Activated naive CD8-positive, alpha-beta T cell treated with anti-CD3 and anti-CD28 coated beads, Interleukin-2, amount 50 U/mL, for 24 hours (primary cell): ENCODE results near the gene PSAP.
"Not testable (repeated sequence)": the region's sequence is repeated elsewhere in the genome, so short reads cannot be mapped to it uniquely, and the experiment has no call there.

ENCODE experiments used
- ATAC-seq: fragments of 150-1000 bp; cut with Tn5 transposase; one replicate; pipeline ENCODE4 v1.10.0; 2021
- DNase-seq: peaks from one replicate; pipeline ENCODE4 v3.0.0; 2021
- H3K27ac Mint-ChIP-seq: one replicate; pipeline ENCODE4 v1.8.0; 2021; ENCODE audit warnings: mild to moderate bottlenecking, mixed read lengths
- H3K27me3 Mint-ChIP-seq: one replicate; pipeline ENCODE4 v1.8.0; 2021; ENCODE audit warnings: mixed read lengths
- H3K36me3 Mint-ChIP-seq: one replicate; pipeline ENCODE4 v1.8.0; 2021; ENCODE audit warnings: low read depth, mixed read lengths
- H3K4me1 Mint-ChIP-seq: one replicate; pipeline ENCODE4 v1.8.0; 2021; ENCODE audit warnings: mixed read lengths
- H3K4me3 Mint-ChIP-seq: one replicate; pipeline ENCODE4 v1.8.0; 2021; ENCODE audit warnings: mild to moderate bottlenecking, moderate library complexity, mixed read lengths
- H3K9me3 Mint-ChIP-seq: one replicate; pipeline ENCODE4 v1.8.0; 2021; ENCODE audit warnings: mixed read lengths

The PSAP gene

DNA sequence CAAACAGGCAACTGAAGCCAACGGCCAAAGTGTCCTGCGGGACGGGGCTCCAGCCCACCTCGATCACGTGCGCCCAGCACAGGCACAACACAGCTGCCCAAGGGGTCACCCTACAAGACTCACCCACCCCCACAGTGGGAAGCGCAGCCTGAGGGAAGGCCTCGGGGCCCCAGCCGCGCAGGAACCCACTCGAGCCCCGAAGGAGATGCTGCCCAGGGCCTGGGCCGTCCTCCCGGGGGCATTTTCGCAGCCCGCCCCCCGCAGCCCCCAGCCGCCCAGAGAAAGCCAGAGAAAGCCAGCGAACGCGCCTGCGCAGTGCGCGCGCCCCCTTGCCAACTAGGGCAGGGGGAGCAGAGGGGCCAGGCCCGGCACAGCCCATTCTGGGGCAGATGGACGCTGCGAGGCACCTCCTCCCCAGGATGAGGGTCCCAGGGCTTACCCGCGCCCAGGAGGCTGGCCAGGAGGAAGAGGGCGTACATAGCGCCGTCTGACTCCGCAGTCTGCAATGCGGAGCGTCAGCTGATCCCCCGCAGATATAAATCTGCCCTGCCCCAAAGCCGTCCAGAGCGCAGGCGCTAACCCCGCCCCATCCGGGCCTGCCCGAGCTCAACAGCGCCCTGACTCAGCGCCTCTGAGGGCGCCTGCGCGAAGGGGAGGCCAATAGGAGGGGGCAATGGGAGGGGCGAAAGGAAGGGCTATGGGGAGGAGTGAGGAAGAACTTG lies at the start of gene PSAP:
Gene PSAP, minus strand, starts transcription at position 509 of the 722 bp plus-strand sequence. Its CDS starts 30 bp downstream, at position 479.
- H3K4me1 Mint-ChIP-seq, result peaks cover 45% of the 10 kb centered on the region
- peak within 1 kb of the TSS; percentile 85 for H3K27ac Mint-ChIP-seq
- H3K36me3 Mint-ChIP-seq, result no peaks in the 10 kb centered on the region
- H3K4me3 Mint-ChIP-seq, result peak within 1 kb of the TSS; percentile 89
- H3K9me3 Mint-ChIP-seq, result no peaks in the 10 kb centered on the region
- ATAC-seq (peak; percentile 98), DNase-seq (peak; percentile 100)
- H3K27me3 Mint-ChIP-seq, result no peaks in the 10 kb centered on the region

DNA sequence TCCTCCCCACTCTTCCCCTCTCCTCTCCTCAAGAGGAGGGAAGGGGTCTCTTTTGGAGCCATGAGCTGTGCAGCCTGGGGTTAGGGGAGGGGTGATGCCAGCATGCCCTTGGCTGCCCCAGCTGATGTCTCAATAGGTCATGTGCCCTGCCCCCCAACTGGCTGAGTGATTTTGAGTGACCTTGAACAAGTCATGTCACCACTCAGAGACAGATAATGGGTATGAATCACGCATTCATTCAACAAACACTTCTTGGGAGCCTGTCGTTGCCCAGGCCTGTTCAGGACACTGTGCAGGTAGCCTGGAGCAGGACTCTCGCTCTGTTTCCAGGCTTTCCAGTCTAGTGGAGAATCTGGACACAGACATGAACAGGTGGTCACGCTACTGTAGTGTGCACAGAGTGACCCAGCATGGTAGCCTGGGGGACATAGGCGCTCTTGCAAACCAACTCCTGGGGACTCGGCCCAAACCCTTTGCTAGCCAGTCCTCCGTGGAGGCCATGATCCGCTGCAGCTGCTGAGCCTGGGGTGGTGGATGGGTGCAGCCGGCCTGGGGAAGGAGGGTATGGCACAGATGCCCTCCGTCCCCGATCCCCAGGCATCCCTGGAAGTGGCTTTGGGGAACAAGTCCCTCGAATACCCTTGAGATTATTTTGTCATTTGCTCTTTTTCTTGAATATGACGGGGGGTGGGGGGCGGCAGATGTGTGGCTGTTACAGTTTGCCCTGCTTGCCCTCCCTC lies 49.6 kb upstream of the PSAP start:
- Mint-ChIP-seq H3K4me3 (no peak overlapping the region), H3K27me3 (no peaks in the 10 kb centered on the region), H3K36me3 (no peaks in the 10 kb centered on the region), H3K9me3 (no peaks in the 10 kb centered on the region), H3K27ac (no peak overlapping the region), H3K4me1 (no peaks in the 10 kb centered on the region)
- no peak for ATAC-seq
- no peak for DNase-seq

DNA sequence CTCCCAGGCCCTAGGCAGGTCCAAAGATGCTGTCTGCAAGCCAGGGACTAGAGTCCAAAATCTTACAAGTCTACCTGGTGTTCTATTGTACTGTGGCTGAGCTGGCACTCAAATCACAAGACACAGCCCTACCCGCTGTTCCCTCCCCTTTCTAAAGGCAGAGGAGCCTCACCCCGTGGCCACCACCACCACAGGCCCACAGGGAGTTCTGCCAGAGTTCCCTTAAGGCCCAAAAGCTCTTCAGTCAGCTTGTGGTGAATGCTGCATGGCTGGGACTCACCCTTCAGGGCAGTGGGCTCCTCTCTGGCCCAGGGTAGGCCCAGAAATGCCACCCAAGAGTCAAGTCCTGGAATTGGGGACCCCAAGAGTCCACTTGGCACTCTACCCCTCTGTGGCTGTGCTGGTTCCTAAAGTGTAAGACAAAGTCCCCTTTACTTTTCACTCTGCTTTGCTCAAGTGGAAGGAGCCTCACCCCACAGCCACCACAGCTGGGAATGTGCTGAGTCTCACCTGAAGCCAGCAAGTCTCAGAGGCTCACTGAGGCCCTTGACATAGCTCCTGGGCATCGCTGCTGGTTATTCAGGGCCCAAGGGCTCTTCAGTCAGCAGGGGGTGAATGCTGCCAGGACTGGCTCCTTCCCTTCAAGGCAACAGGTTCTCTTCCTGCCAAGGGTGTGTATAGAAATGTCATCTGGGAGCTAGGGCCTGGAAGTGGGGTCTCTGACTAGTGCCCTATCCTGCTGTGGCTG lies 48.8 kb upstream of the PSAP start:
- H3K36me3 Mint-ChIP-seq, result no peaks in the 10 kb centered on the region
- H3K27me3 Mint-ChIP-seq, result no peaks in the 10 kb centered on the region
- no peaks in the 10 kb centered on the region for H3K4me1 Mint-ChIP-seq
- ATAC-seq, result no peak
- no peaks in the 10 kb centered on the region for H3K9me3 Mint-ChIP-seq
- H3K4me3 Mint-ChIP-seq, result no peak overlapping the region
- DNase-seq, result no peak
- no peak overlapping the region for H3K27ac Mint-ChIP-seq

DNA sequence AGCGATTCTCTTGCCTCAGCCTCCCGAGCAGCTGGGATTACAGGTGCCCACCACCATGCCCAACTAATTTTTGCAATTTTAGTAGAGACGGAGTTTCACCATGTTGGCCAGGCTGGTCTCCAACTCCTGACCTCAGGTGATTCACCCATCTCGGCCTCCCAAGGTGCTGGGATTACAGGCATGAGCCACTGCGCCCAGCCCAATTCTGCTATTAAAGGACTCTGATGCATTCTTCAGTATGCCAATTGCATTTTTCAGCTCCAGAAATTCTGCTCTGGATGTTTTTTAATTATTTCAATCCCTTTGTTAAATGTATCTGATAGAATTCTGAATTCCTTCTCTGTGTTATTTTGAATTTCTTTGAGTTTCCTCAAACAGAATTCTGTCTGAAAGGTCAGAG lies 47.3 kb upstream of the PSAP start:
- not testable (repeated sequence) for DNase-seq, ATAC-seq, H3K36me3 Mint-ChIP-seq, H3K27me3 Mint-ChIP-seq, H3K9me3 Mint-ChIP-seq, H3K4me1 Mint-ChIP-seq, H3K4me3 Mint-ChIP-seq, H3K27ac Mint-ChIP-seq

DNA sequence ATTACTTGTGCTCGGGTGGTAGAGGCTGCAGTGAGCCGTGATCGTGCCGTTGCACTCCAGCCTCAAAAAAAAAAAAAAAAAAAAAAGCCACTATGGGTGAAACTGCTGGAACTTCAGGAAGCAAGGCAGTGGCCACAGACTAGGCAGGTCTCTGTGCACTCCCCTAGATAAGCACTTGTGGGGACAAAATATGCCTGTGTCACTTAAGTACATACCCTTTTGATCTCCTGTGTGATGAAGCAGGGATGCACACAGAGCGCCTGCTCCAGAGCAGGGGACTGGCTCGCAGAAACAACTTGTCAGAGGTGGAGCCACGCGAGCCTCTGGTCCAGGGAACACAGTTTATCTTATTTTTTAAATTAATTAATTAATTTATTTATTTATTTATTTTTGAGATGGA lies 42.9 kb upstream of the PSAP start:
- Mint-ChIP-seq H3K9me3 (no peaks in the 10 kb centered on the region), H3K36me3 (no peaks in the 10 kb centered on the region), H3K27ac (no peak overlapping the region), H3K4me1 (peaks cover 11% of the 10 kb centered on the region), H3K27me3 (peaks cover 7% of the 10 kb centered on the region), H3K4me3 (no peak overlapping the region)
- DNase-seq, result no peak
- ATAC-seq, result no peak

DNA sequence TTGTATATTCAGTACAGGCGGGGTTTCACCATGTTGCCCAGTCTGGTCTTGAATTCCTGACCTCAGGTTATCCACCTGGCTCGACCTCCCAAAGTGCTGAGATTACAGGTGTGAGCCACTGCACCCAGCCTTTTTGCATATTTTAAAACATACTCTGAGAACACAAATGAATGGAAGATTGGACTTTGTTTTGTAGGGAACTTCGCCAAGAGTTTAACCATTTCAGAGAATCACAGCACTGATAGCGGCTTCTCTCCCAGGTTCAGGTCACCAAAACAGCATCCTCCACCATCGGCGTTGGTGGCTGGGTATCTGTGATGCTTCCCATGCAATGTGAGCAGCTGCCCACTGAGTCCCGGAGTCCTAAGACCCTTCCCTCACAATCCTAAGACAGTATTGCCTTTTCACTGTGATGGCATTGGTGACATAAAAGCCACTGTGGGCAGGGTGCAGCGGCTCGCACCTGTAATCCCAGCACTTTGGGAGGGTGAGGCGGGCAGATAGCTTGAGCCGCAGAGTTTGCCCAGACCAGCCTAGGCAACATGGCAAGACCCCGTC lies 42.3 kb upstream of the PSAP start:
- Mint-ChIP-seq H3K27ac (no peak overlapping the region), H3K4me1 (peaks cover 16% of the 10 kb centered on the region), H3K27me3 (peaks cover 7% of the 10 kb centered on the region), H3K36me3 (no peaks in the 10 kb centered on the region), H3K9me3 (no peaks in the 10 kb centered on the region), H3K4me3 (no peak overlapping the region)
- ATAC-seq (no peak), DNase-seq (no peak)

DNA sequence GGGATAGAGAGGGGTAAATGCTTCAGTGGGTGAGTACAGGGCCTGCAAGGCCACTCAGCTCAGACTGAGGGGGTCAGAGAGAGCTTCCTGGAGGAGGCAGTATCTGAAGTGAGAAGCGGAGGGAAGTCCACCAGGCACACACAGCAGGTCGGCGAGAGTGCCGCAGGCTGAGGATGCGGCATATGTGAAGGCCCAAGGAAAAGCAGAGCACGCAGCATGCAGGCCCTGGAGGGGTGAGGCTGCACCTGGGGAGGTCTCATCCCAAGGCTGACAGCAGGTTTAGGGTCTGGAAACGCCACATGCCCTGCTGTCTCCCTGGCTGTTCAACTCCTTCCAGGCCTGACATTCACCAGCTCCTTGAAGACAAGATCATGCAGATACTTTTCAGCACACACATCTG lies 40.4 kb upstream of the PSAP start:
- H3K4me1 Mint-ChIP-seq, result peaks cover 20% of the 10 kb centered on the region

DNA sequence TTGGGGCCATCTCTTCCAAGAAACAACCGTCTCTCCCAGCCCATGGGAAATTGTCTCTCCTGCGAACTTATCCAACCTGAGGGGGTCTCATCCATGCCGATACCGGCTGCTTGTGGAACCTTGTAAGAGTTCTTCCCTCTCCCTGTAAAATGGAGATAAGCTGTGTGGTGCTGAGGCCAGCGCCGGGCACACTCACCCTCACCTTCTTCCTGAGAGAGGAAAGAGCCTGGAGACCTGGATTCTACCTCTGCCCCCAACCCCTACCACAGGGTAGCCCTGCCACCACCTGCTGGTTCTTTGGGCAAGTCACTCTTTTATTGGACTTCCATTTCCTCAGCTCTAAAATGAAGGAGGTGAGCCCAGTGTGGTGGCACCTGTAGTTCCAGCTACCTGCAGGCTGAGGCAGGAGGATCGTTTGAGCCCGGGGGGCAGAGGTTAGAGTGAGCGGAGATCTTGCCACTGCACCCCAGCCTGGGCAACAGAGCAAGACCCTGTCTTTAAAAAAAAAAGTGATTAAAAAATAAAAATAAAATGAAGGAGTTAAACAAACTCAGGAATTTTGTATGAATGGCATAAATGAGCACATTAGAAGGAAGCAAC lies 38.4 kb upstream of the PSAP start:
- Mint-ChIP-seq H3K4me3 (peak overlapping the region; percentile 82), H3K9me3 (no peaks in the 10 kb centered on the region), H3K36me3 (no peaks in the 10 kb centered on the region), H3K27ac (peak overlapping the region; percentile 84), H3K27me3 (peaks cover 7% of the 10 kb centered on the region), H3K4me1 (peaks cover 20% of the 10 kb centered on the region)
- DNase-seq (no peak), ATAC-seq (no peak)

More for the DNA sequence above, 40.4 kb upstream of the PSAP start:
- Mint-ChIP-seq H3K36me3 (no peaks in the 10 kb centered on the region), H3K4me3 (no peak overlapping the region), H3K27me3 (peaks cover 7% of the 10 kb centered on the region), H3K9me3 (no peaks in the 10 kb centered on the region), H3K27ac (no peak overlapping the region)
- DNase-seq (no peak), ATAC-seq (no peak)

DNA sequence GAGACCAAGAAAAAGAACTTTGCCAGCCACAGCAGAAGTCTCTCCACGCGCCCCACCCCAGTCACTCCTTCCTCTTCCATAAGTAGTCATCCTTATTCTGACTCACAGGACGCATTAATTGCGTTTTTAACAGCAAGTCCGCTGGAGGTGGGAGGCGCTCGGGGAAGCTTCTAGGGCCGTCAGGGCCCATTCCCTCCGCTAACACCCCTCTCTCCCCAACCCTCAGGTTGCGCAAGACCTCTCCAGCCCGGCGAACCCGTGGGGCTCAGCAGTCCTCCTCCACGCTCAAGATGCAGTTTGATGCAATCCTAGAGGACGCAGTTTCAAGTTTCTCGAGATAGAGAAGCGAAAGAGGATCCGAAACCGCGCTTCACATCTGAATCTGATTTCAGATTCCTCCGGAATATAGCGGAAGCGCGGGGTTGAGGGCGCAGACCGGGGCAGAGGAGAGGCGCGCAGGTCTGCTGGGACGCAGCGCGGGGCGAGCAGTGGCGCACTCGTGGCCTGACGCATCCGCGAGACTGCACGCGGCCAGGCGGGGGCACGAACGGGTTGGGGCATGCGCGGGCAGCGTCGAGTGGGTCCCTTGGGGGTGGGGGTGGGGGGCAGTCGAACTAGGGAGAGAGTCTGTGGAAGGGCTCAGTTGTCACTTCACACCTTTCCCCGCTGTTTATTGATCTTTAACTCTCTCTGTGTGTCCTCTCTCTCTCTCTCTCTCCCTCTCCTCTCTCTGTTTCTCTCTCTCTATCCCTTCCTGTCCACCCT lies 37.8 kb upstream of the PSAP start:
- peaks cover 7% of the 10 kb centered on the region for H3K27me3 Mint-ChIP-seq
- H3K4me1 Mint-ChIP-seq, result peaks cover 20% of the 10 kb centered on the region
- peak overlapping the region; percentile 82 for H3K4me3 Mint-ChIP-seq
- H3K9me3 Mint-ChIP-seq, result no peaks in the 10 kb centered on the region
- H3K36me3 Mint-ChIP-seq, result no peaks in the 10 kb centered on the region
- peak; percentile 76 for DNase-seq
- peak overlapping the region; percentile 84 for H3K27ac Mint-ChIP-seq
- peak; percentile 90 for ATAC-seq

DNA sequence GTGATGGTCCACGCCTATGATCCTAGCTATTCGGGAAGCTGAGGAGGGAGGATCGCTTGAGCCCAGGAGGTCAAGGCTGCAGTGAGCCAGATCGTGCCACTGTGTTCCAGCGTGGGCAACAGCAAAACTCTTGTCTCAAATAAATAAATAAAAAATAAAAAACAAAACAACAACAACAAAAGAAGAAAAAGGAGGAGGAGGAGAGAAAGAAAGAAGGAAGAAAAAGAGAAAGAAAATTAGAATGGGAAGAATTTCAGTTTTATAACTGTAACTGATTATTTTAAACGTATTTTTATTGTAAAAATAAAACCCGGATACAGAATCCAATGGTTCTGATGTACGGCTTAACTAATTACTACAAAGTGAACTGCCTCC lies 37.2 kb upstream of the PSAP start:
- Mint-ChIP-seq H3K4me3 (peak overlapping the region; percentile 82), H3K27me3 (peaks cover 7% of the 10 kb centered on the region), H3K36me3 (no peaks in the 10 kb centered on the region), H3K4me1 (peaks cover 24% of the 10 kb centered on the region), H3K9me3 (no peaks in the 10 kb centered on the region), H3K27ac (peak overlapping the region; percentile 84)
- ATAC-seq (no peak), DNase-seq (no peak)

DNA sequence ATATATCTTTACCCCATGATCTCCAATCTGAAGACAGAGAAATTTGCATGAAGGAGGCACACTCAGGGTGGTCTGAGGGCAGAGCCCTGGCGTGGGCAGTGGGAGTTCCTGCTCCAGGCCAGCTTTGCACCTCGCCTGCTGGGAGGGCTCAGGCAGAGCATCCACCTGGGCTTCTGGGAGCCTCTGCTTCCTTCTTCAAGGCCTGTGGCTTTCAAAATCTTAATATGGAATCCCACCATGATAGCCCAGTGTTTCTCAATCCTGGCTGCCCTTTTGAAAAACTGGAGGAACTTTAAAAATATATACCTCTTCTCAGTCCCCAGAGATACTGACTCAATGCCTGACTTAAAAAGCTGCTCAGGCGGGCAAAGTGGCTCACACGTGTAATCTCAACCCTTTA lies 36.7 kb upstream of the PSAP start:
- no peak overlapping the region for H3K27ac Mint-ChIP-seq
- H3K36me3 Mint-ChIP-seq, result no peaks in the 10 kb centered on the region
- DNase-seq (no peak), ATAC-seq (no peak)
- peaks cover 7% of the 10 kb centered on the region for H3K27me3 Mint-ChIP-seq
- no peaks in the 10 kb centered on the region for H3K9me3 Mint-ChIP-seq
- H3K4me3 Mint-ChIP-seq, result peak overlapping the region; percentile 82
- H3K4me1 Mint-ChIP-seq, result peaks cover 29% of the 10 kb centered on the region

DNA sequence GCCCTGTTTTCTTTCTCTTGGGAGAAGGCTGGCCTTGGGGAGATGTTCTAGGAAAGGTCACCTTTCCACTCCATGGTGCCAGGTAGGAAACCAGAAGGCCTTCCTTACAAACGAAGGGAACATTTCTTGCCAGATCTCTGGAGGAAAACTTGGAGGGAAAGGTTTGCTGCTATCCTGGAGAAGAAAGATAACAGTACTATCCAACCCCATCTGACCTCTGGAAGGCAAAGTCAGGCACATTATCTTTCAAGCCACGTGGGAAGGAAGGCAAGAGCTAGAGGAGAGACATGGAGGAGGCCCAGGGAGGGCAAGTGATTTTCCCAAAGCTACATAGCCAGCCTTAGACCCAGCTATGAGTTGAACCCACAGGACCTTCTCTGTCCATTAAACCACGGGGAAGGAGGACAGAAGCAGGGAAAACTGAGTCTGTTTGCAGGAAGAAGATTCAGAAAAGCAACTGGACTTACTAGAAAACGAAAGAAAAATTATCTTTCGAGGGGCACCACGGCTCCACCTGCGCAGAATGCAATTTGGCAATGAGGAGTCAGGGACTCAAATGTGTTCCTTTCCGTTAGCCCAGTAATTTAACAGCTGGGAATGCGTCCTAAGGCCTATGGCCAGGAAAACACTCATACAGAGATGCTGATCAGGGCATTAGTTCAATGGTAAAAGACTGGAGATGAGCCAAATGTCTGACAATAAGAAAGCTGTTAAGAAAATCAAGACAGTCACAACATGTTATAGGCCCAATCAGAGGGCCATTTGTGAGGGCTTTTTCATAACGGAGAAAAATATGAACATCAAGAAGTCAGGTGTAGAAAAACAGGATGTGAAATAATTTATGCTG lies 32.0 kb upstream of the PSAP start:
- Mint-ChIP-seq H3K27me3 (no peaks in the 10 kb centered on the region), H3K9me3 (no peaks in the 10 kb centered on the region), H3K4me3 (no peak overlapping the region), H3K27ac (no peak overlapping the region), H3K36me3 (no peaks in the 10 kb centered on the region), H3K4me1 (peaks cover 27% of the 10 kb centered on the region)
- ATAC-seq, result no peak
- DNase-seq, result no peak

DNA sequence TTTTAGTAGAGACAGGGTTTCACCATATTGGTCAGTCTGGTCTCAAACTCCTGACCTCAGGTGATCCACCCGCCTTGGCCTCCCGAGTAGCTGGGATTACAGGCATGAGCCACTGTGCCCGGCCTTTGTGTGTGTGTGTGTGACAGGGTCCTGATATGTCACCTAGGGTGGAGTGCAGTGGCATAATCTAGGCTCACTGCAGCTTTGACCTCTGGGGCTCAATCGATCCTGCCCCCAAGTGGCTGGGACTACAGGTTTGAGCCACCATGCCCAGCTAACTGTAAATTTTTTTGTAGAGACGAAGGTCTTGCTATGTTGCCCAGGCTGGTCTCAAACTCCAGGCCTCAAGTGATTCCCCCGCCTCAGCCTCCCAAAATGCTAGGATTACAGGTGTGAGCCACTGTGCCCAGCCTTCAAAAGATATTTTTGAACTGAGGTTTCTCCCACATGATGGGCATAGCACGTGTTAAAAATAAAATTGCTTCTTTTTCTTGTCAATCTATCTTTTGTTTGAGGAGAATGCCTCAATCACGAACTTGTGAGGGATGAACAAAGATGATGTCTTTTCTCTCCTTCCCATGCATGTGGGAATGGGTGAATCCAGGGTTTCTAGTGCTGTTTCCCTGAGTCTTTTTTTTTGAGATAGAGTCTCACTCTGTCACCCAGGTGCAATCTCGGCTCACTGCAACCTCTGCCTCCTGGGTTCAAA lies 30.8 kb upstream of the PSAP start:
- Mint-ChIP-seq H3K27me3 (no peaks in the 10 kb centered on the region), H3K4me3 (no peak overlapping the region), H3K9me3 (no peaks in the 10 kb centered on the region), H3K4me1 (peaks cover 34% of the 10 kb centered on the region), H3K36me3 (no peaks in the 10 kb centered on the region), H3K27ac (no peak overlapping the region)
- ATAC-seq, result no peak
- DNase-seq, result no peak
